ENCODE measurements around the gene RTF1.

Gene RTF1

DNA sequence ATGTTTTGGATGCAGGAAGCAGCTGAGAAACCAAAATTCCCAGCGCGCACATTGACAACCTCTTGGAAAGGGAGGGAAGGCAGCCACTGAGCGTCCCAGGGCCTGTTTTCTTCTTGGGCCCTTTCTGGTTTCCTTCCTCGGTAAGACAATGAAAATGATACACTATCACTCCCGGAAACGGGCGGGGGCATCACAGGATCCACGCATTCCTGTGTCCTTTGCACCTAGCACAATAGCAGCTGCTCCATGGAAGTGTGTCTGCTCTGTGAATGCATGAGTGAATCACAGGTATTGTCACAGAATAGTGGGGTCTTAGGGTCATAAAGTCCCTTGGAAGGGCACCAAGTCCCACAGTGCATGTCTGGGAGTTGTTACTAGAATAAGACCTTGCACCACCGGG lies 70.5 kb downstream of the RTF1 start:
- peaks cover 0 to 9% (median 4%) of the 10 kb centered on the region in 4 donors for H3K4me1 ChIP-seq
- peaks cover 0 to 32% of the 10 kb centered on the region in 2 donors for H3K27me3 ChIP-seq
- intact Hi-C loops (cut with DNase I; ENCODE audit: low total_unique reads) = no loop called here
- no peak overlapping the region for H3K4me3 ChIP-seq
- H3K27ac ChIP-seq = no peak overlapping the region
- peaks cover 0 to 7% (median 6%) of the 10 kb centered on the region in 3 donors for H3K36me3 ChIP-seq
- no peak for DNase-seq
- TF ChIP-seq, protein P1, sequence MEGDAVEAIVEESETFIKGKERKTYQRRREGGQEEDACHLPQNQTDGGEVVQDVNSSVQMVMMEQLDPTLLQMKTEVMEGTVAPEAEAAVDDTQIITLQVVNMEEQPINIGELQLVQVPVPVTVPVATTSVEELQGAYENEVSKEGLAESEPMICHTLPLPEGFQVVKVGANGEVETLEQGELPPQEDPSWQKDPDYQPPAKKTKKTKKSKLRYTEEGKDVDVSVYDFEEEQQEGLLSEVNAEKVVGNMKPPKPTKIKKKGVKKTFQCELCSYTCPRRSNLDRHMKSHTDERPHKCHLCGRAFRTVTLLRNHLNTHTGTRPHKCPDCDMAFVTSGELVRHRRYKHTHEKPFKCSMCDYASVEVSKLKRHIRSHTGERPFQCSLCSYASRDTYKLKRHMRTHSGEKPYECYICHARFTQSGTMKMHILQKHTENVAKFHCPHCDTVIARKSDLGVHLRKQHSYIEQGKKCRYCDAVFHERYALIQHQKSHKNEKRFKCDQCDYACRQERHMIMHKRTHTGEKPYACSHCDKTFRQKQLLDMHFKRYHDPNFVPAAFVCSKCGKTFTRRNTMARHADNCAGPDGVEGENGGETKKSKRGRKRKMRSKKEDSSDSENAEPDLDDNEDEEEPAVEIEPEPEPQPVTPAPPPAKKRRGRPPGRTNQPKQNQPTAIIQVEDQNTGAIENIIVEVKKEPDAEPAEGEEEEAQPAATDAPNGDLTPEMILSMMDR (IDR thresholded peaks at IDR 0.05) = no peak
- H3K9me3 ChIP-seq = no peaks in the 10 kb centered on the region

DNA sequence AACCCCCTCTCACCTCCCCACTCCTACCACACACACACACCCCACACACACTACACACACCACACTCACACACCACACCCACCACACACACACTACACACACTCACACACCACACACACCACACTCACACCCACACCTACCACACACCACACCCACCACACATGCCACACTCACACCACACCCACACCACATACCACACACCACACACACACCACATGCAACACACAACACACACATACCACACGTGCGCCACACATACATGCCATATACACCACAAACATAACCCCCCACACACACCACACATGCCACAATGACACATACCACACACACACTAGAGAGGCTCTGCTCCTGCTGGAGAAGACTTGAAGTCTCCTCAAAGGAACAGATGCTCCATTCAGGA lies 70.9 kb downstream of the RTF1 start:
- DNase-seq = no peak
- Histone ChIP-seq H3K27me3 (peaks cover 0 to 32% of the 10 kb centered on the region in 2 donors), H3K4me1 (peaks cover 2 to 13% (median 8%) of the 10 kb centered on the region in 4 donors), H3K27ac (no peak overlapping the region), H3K9me3 (no peaks in the 10 kb centered on the region), H3K4me3 (no peak overlapping the region), H3K36me3 (peaks cover 0 to 3% (median 2%) of the 10 kb centered on the region in 3 donors)
- intact Hi-C loops (cut with DNase I; ENCODE audit: low total_unique reads) = no loop called here
- TF ChIP-seq, protein P1 (IDR thresholded peaks at IDR 0.05) = no peak

DNA sequence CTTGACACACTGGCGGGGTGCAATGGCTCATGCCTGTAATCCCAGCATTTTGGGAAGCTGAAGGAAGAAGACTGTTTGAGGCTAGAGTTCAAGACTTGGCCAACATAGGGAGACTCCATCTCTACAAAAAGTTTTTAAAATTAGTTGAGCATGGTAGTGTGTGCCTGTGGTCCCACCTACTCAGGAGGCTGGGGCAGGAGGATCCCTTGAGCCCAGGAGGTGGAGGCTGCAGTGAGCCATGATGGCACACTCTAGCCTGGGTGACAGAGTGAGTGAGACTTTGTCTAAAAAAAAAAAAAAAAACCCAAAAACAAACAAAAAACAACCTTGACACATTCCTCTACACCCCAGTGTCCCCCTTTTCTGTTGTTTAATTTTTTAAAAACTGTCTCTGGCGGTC lies 72.7 kb downstream of the RTF1 start:
- Histone ChIP-seq H3K27me3 (peaks cover 0 to 40% of the 10 kb centered on the region in 2 donors), H3K27ac (no peak overlapping the region), H3K4me3 (no peak overlapping the region), H3K4me1 (peaks cover 5 to 27% (median 21%) of the 10 kb centered on the region in 4 donors), H3K36me3 (no peaks in the 10 kb centered on the region), H3K9me3 (no peaks in the 10 kb centered on the region)
- intact Hi-C loops (cut with DNase I; ENCODE audit: low total_unique reads) = no loop called here
- DNase-seq = no peak
- TF ChIP-seq, protein P1 (IDR thresholded peaks at IDR 0.05) = no peak

DNA sequence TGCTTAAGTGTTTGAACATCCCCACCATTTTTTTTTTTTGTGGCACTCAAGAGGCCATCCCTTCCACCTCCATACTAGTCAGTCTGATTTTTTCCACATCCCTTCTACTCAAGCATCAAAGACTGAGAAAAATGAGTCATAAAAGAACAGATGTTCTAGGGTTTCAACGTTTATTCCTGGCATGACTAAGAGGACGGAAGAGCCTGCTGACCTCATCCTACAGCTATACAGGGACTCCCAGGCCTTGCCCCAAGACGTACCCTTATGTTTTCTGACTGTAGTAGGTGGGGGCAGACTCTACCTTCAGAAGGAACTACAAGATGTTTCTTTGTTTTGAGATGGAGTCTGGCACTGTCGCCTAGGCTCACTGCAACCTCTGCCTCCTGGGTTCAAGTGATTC lies 73.5 kb downstream of the RTF1 start:
- intact Hi-C loops (cut with DNase I; ENCODE audit: low total_unique reads) = no loop called here
- TF ChIP-seq, protein P1 (IDR thresholded peaks at IDR 0.05) = no peak
- DNase-seq = no peak
- peaks cover 0 to 47% of the 10 kb centered on the region in 2 donors for H3K27me3 ChIP-seq
- no peak overlapping the region for H3K27ac ChIP-seq
- H3K4me1 ChIP-seq = peaks cover 5 to 32% (median 27%) of the 10 kb centered on the region in 4 donors
- H3K36me3 ChIP-seq = no peaks in the 10 kb centered on the region
- no peak overlapping the region for H3K4me3 ChIP-seq
- H3K9me3 ChIP-seq = no peaks in the 10 kb centered on the region

DNA sequence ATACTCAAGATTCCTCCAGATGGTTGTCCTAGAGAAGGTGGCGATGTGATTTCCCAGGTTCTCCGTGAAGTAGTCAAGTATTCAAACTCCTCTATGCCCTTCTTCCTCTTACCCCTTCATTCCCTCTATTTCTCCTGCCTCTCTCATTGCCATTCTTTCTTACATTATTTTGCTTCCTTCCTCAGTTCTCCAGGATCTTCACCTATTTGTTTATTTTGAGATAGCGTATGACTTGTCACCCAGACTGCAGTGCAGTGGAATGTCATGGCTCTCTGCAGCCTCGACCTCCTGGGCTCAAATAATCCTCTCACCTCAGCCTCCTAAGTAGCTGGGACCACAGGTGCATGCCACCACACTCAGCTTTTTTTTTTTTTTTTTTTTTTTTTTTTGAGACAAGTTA lies 75.0 kb downstream of the RTF1 start:
- no peak for DNase-seq
- Histone ChIP-seq H3K36me3 (no peaks in the 10 kb centered on the region), H3K9me3 (no peaks in the 10 kb centered on the region), H3K4me1 (peaks cover 5 to 32% (median 27%) of the 10 kb centered on the region in 4 donors), H3K27me3 (peaks cover 0 to 40% of the 10 kb centered on the region in 2 donors), H3K27ac (no peak overlapping the region), H3K4me3 (no peak overlapping the region)
- intact Hi-C loops (cut with DNase I; ENCODE audit: low total_unique reads) = no loop called here
- TF ChIP-seq, protein P1 (IDR thresholded peaks at IDR 0.05) = no peak

Measured in tibial artery (tissue), 4 donors.